HCT116 (cell line): ENCODE measurements around the gene SLC2A9. TPM values are rescaled to one million over a fixed set of nuclear protein-coding genes. Genes with fewer than 3 reads are reported as not detected.

Source experiments
- ATAC-seq: fragments of 200-7000 bp; cut with Tn5 transposase; 2 replicates; pipeline ENCODE4 v1.9.1; 2020; ENCODE audit warnings: mild to moderate bottlenecking, moderate library complexity
- BruUV-seq: library from RNA; stranded (reverse); fragments of 400-500 nt; replicated peaks from 2 replicates; lab custom pipeline; 2021; lab: Mats Ljungman, UMichigan
- CTCF ChIA-PET: fragments of 300-600 bp; sonication (Branson Sonifier 250); formaldehyde crosslinking; loops from one replicate; lab custom pipeline; 2021; ENCODE audit warnings: antibody characterized with exemption; lab: Charles Lee
- POLR2A ChIA-PET: fragments of 300-600, 350-600 bp; sonication (Branson Sonifier 250); formaldehyde crosslinking; loops from one replicate; lab custom pipeline; 2021; ENCODE audit warnings: antibody characterized with exemption; lab: Charles Lee
- RAD21 ChIA-PET, 2 experiments: fragments of 300-600 bp; sonication (Branson Sonifier 250); formaldehyde crosslinking; loops; one replicate each; lab custom pipeline; 2023; ENCODE audit warnings: low total read pairs in 2 of 2; ENCODE audit not compliant: uncharacterized antibody in 2 of 2, unreplicated experiment in 2 of 2, low non-redundant PET in 1 of 2; lab: Charles Lee
- DNase-seq: peaks from one replicate; pipeline ENCODE4 v3.0.0-alpha.2; 2010; ENCODE audit warnings: low read depth, low spot score
- H2AFZ ChIP-seq: fragments of 200-600 bp; shearing (Covaris generic), sonication (generic); 2 replicates; pipeline ENCODE4 v1.6.1; 2017; ENCODE audit warnings: low read depth, mixed run types, mixed read lengths, antibody characterized with exemption, low read length; ENCODE audit not compliant: poor library complexity, severe bottlenecking
- H3K27ac ChIP-seq: 2 replicates; pipeline ENCODE4 v1.5.1; 2012; ENCODE audit warnings: low read depth, low read length
- H3K27me3 ChIP-seq: fragments of 200-600 bp; sonication (generic); 2 replicates; pipeline ENCODE4 v1.6.1; 2016; ENCODE audit warnings: mixed run types, low read length, mixed read lengths; ENCODE audit not compliant: insufficient read depth
- H3K36me3 ChIP-seq, 2 experiments: fragments of 200-500 bp in 1 of 2; fragments of 200-600 bp in 1 of 2; sonication (Bioruptor generic) in 1 of 2; sonication (generic) in 1 of 2; 2 replicates each; pipeline versions ENCODE4 v1.5.1 to v1.6.1; 2014 to 2016; ENCODE audit warnings: low read length in 2 of 2, inconsistent platforms in 1 of 2, mixed read lengths in 1 of 2, mixed run types in 1 of 2; ENCODE audit not compliant: insufficient read depth in 2 of 2, control insufficient read depth in 1 of 2
- H3K4me1 ChIP-seq, 2 experiments: fragments of 200-600 bp in 1 of 2; sonication (generic) in 1 of 2; 2 replicates each; pipeline versions ENCODE4 v1.5.1 to v1.6.1; 2012 to 2017; ENCODE audit warnings: low read length in 2 of 2, inconsistent platforms in 1 of 2, mild to moderate bottlenecking in 1 of 2, mixed read lengths in 1 of 2, mixed run types in 1 of 2, moderate library complexity in 1 of 2; ENCODE audit not compliant: insufficient read depth in 2 of 2, control insufficient read depth in 1 of 2
- H3K4me2 ChIP-seq: fragments of 200-600 bp; sonication (generic); 2 replicates; pipeline ENCODE4 v1.6.1; 2017; ENCODE audit warnings: mixed run types, low read length, mixed read lengths
- H3K4me3 ChIP-seq, 2 experiments: fragments of 200-600 bp in 1 of 2; sonication (generic) in 1 of 2; replicated peaks in 1 of 2; 2 replicates each; pipeline ENCODE4 v1.5.1; 2011 to 2016; ENCODE audit warnings: low read length in 2 of 2, control low read depth in 1 of 2, low read depth in 1 of 2, mild to moderate bottlenecking in 1 of 2, mixed read lengths in 1 of 2, mixed run types in 1 of 2
- H3K79me2 ChIP-seq: fragments of 200-600 bp; sonication (generic); 2 replicates; pipeline ENCODE4 v1.6.1; 2017; ENCODE audit warnings: mild to moderate bottlenecking, mixed run types, low read length, moderate library complexity, mixed read lengths; ENCODE audit not compliant: insufficient read depth
- H3K9ac ChIP-seq: fragments of 200-600 bp; sonication (generic); 2 replicates; pipeline ENCODE4 v1.6.1; 2016; ENCODE audit warnings: low read length, mixed read lengths
- H3K9me2 ChIP-seq: fragments of 200-600 bp; sonication (generic), shearing (Covaris generic); 2 replicates; pipeline ENCODE4 v1.6.1; 2017; ENCODE audit warnings: mixed run types, mild to moderate bottlenecking, moderate library complexity; ENCODE audit not compliant: insufficient read depth
- H3K9me3 ChIP-seq, 2 experiments: fragments of 200-500 bp in 1 of 2; fragments of 200-600 bp in 1 of 2; sonication (Bioruptor generic) in 1 of 2; sonication (generic) in 1 of 2; 2 replicates each; pipeline ENCODE4 v1.6.1; 2014 to 2017; ENCODE audit warnings: low read length in 2 of 2, mixed read lengths in 2 of 2, inconsistent platforms in 1 of 2, low read depth in 1 of 2, mild to moderate bottlenecking in 1 of 2, mixed run types in 1 of 2, moderate library complexity in 1 of 2; ENCODE audit not compliant: control insufficient read depth in 1 of 2, insufficient read depth in 1 of 2
- H4K20me1 ChIP-seq: fragments of 200-600 bp; sonication (generic), shearing (Covaris generic); 2 replicates; pipeline ENCODE4 v1.6.1; 2017; ENCODE audit warnings: mixed run types, mild to moderate bottlenecking, moderate library complexity; ENCODE audit not compliant: insufficient read depth
- ATF3 ChIP-seq: IDR thresholded peaks from 2 replicates; pipeline ENCODE4 v1.6.1; 2012
- CBX3 ChIP-seq: IDR thresholded peaks from 2 replicates; pipeline ENCODE4 v1.6.1; 2012; ENCODE audit warnings: low read depth
- CEBPB ChIP-seq: IDR thresholded peaks from 2 replicates; pipeline ENCODE4 v1.6.1; 2012; ENCODE audit warnings: low read depth
- EGR1 ChIP-seq: IDR thresholded peaks from 2 replicates; pipeline ENCODE4 v1.6.1; 2012; ENCODE audit warnings: low read depth
- EZH2phosphoT487 ChIP-seq: fragments of 200-600 bp; IDR thresholded peaks from 2 replicates; pipeline ENCODE4 v1.6.1; 2018; ENCODE audit warnings: antibody characterized with exemption, borderline replicate concordance
- REST ChIP-seq: IDR thresholded peaks from 2 replicates; pipeline ENCODE4 v1.6.1; 2012; ENCODE audit warnings: low read depth
- SIN3A ChIP-seq: IDR thresholded peaks from 2 replicates; pipeline ENCODE4 v1.6.1; 2012; ENCODE audit warnings: low read depth
- SRF ChIP-seq: IDR thresholded peaks from 2 replicates; pipeline ENCODE4 v1.6.1; 2012; ENCODE audit warnings: low read depth
- ZFX ChIP-seq: fragments of 450-650 bp; IDR thresholded peaks from 2 replicates; pipeline ENCODE4 v1.6.1; 2017
- intact Hi-C: fragments of 100-400 bp; cut with micrococcal nuclease; formaldehyde crosslinking; loops from 2 replicates; pipeline ENCODE4 v1.10.0; 2022
- total RNA-seq: library from RNA; stranded (reverse); gene quantifications from one replicate; pipeline ENCODE4 v1.2.1, GENCODE V29; 2021; ENCODE audit not compliant: unreplicated experiment
- TF ChIP-seq, protein P1 (sequence below): IDR thresholded peaks from 2 replicates; pipeline ENCODE4 v1.6.1; 2011; ENCODE audit warnings: mild to moderate bottlenecking, low read length, moderate library complexity; ENCODE audit not compliant: insufficient replicate concordance; ENCODE audit errors: extremely low read depth

Gene SLC2A9
- total RNA-seq, 1 experiment from 2014 or later: 2.2 TPM

GRCh38 chr4:9835430-9835829 is 185.9 kb downstream of the SLC2A9 start (continued):
- no peak for TF ChIP-seq REST
- no peak for TF ChIP-seq EZH2phosphoT487
- TF ChIP-seq SRF: no peak
- TF ChIP-seq EGR1: no peak
- no peak for TF ChIP-seq ATF3

DNA sequence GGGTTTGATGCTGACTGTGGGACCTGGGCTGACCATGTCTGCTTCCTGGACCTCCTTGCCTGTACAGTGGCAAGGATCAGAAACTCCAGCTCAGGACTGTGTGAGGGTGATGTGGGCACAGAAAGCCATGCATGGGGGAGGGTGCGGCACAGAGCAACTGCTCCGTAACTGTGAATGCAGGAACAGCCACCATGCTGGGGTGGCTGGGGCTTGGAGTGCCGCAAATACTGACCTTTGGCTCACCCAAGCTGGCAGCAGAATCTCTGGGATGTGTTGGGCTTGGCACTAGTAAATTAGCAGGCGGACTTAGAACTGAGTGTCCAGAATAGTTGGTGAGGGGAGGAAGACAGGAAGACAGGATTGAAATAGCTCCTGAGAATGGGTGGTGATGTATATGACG is 187.9 kb downstream of the SLC2A9 start:
- POLR2A ChIA-PET: no interaction called here
- TF ChIP-seq SIN3A (no peak), REST (no peak), CEBPB (no peak), EZH2phosphoT487 (no peak), CBX3 (no peak), ZFX (no peak)
- TF ChIP-seq, protein P1, sequence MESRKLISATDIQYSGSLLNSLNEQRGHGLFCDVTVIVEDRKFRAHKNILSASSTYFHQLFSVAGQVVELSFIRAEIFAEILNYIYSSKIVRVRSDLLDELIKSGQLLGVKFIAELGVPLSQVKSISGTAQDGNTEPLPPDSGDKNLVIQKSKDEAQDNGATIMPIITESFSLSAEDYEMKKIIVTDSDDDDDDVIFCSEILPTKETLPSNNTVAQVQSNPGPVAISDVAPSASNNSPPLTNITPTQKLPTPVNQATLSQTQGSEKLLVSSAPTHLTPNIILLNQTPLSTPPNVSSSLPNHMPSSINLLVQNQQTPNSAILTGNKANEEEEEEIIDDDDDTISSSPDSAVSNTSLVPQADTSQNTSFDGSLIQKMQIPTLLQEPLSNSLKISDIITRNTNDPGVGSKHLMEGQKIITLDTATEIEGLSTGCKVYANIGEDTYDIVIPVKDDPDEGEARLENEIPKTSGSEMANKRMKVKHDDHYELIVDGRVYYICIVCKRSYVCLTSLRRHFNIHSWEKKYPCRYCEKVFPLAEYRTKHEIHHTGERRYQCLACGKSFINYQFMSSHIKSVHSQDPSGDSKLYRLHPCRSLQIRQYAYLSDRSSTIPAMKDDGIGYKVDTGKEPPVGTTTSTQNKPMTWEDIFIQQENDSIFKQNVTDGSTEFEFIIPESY: no peak
- TF ChIP-seq, all 23 proteins: peak for 0
- Histone ChIP-seq H3K27ac (no peak overlapping the region), H3K9me2 (no peaks in the 10 kb centered on the region), H3K4me1 (no peaks in the 10 kb centered on the region), H4K20me1 (no peaks in the 10 kb centered on the region), H3K4me3 (no peak overlapping the region), H3K36me3 (no peaks in the 10 kb centered on the region), H2AFZ (no peak overlapping the region), H3K9ac (no peak overlapping the region), H3K79me2 (no peaks in the 10 kb centered on the region), H3K9me3 (no peaks in the 10 kb centered on the region), H3K27me3 (peaks cover 22% of the 10 kb centered on the region; the same call in 1 of the 2 replicates), H3K4me2 (no peak overlapping the region)
- intact Hi-C loops: no loop called here
- CTCF ChIA-PET: no interaction called here
- DNase-seq (no peak), ATAC-seq (no peak)
- BruUV-seq: no TSS peak
- RAD21 ChIA-PET: no interaction called here
